ENCODE results near the gene CCDC87. TPM values are rescaled to one million over a fixed set of nuclear protein-coding genes. Genes with fewer than 3 reads are reported as not detected.

CCDC87 gene
- total RNA-seq, 1 donor from 2014 or later, result 0.54 TPM

- H3K4me3 Mint-ChIP-seq (ENCODE audit: unreplicated experiment), result peak within 1 kb of the TSS; percentile 99
- H3K36me3 Mint-ChIP-seq (ENCODE audit: low read depth, unreplicated experiment), result peaks cover 19% of the 10 kb centered on the region
- no peaks in the 10 kb centered on the region for H3K9me3 Mint-ChIP-seq (ENCODE audit: unreplicated experiment)
- no peak for TF ChIP-seq CTCF (IDR thresholded peaks at IDR 0.05; ENCODE audit: unreplicated experiment)
- peaks cover 18% of the 10 kb centered on the region for H3K27me3 Mint-ChIP-seq (ENCODE audit: unreplicated experiment)
- peaks cover 31% of the 10 kb centered on the region for H3K4me1 Mint-ChIP-seq (ENCODE audit: unreplicated experiment)
- peak; percentile 98 for DNase-seq (ENCODE audit: low spot score)
- H3K27ac Mint-ChIP-seq (ENCODE audit: unreplicated experiment), result peak within 1 kb of the TSS; percentile 98
Observed at GRCh38 chr11:66616379-66617154, 23.7 kb upstream of the CCDC87 start, which contains the start of gene RBM14. Gene RBM14, plus strand, starts transcription at chr11:66616630. Its CDS starts 91 bp downstream, at chr11:66616721.

GRCh38 chr11:66614073-66614472 lies 21.2 kb upstream of the CCDC87 start:
- Mint-ChIP-seq H3K4me3 (ENCODE audit: unreplicated experiment) (no peak overlapping the region), H3K36me3 (ENCODE audit: low read depth, unreplicated experiment) (peaks cover 13% of the 10 kb centered on the region), H3K4me1 (ENCODE audit: unreplicated experiment) (peaks cover 22% of the 10 kb centered on the region), H3K27me3 (ENCODE audit: unreplicated experiment) (peaks cover 18% of the 10 kb centered on the region), H3K27ac (ENCODE audit: unreplicated experiment) (no peak overlapping the region), H3K9me3 (ENCODE audit: unreplicated experiment) (no peaks in the 10 kb centered on the region)
- DNase-seq (ENCODE audit: low spot score), result no peak
- no peak for TF ChIP-seq CTCF (IDR thresholded peaks at IDR 0.05; ENCODE audit: unreplicated experiment)

- H3K4me1 Mint-ChIP-seq (ENCODE audit: unreplicated experiment), result peaks cover 6% of the 10 kb centered on the region
- no peaks in the 10 kb centered on the region for H3K9me3 Mint-ChIP-seq (ENCODE audit: unreplicated experiment)
- peaks cover 1% of the 10 kb centered on the region for H3K36me3 Mint-ChIP-seq (ENCODE audit: low read depth, unreplicated experiment)
- peaks cover 6% of the 10 kb centered on the region for H3K27me3 Mint-ChIP-seq (ENCODE audit: unreplicated experiment)
- TF ChIP-seq CTCF (IDR thresholded peaks at IDR 0.05; ENCODE audit: unreplicated experiment), result no peak
- DNase-seq (ENCODE audit: low spot score), result no peak
- H3K4me3 Mint-ChIP-seq (ENCODE audit: unreplicated experiment), result no peak overlapping the region
- no peak overlapping the region for H3K27ac Mint-ChIP-seq (ENCODE audit: unreplicated experiment)
Observed at GRCh38 chr11:66612458-66612857, 19.6 kb upstream of the CCDC87 start.

- peak overlapping the region; percentile 52 for H3K4me3 Mint-ChIP-seq (ENCODE audit: unreplicated experiment)
- DNase-seq (ENCODE audit: low spot score), result no peak
- H3K9me3 Mint-ChIP-seq (ENCODE audit: unreplicated experiment), result no peaks in the 10 kb centered on the region
- H3K27me3 Mint-ChIP-seq (ENCODE audit: unreplicated experiment), result no peaks in the 10 kb centered on the region
- TF ChIP-seq CTCF (IDR thresholded peaks at IDR 0.05; ENCODE audit: unreplicated experiment), result no peak
- no peak overlapping the region for H3K27ac Mint-ChIP-seq (ENCODE audit: unreplicated experiment)
- peaks cover 1% of the 10 kb centered on the region for H3K4me1 Mint-ChIP-seq (ENCODE audit: unreplicated experiment)
- H3K36me3 Mint-ChIP-seq (ENCODE audit: low read depth, unreplicated experiment), result peaks cover 6% of the 10 kb centered on the region
Observed at GRCh38 chr11:66609721-66610617, 17.1 kb upstream of the CCDC87 start.

All from endothelial cell (in vitro differentiated cells).